WTC11 (cell line): ENCODE data around the gene FHIT. TPM values are rescaled to one million over a fixed set of nuclear protein-coding genes. Genes with fewer than 3 reads are reported as not detected.

ENCODE experiments used
- ATAC-seq: fragments of 200-7000 bp; cut with Tn5 transposase; 2 replicates; pipeline ENCODE4 v1.10.0; 2021; ENCODE audit warnings: mild to moderate bottlenecking, moderate library complexity
- CTCF ChIA-PET: fragments of 300-600 bp; sonication (Branson Sonifier 250); formaldehyde crosslinking; loops from one replicate; lab custom pipeline; 2021; ENCODE audit warnings: antibody characterized with exemption; lab: Charles Lee
- POLR2A ChIA-PET: fragments of 350-600 bp; sonication (Branson Sonifier 250); formaldehyde crosslinking; loops from one replicate; lab custom pipeline; 2021; ENCODE audit warnings: antibody characterized with exemption; lab: Charles Lee
- DNase-seq: peaks from one replicate; pipeline ENCODE4 v3.0.0; 2021; ENCODE audit warnings: low spot score
- H3K27ac Mint-ChIP-seq: 2 replicates; pipeline ENCODE4 v1.8.0; 2021; ENCODE audit warnings: mixed read lengths
- H3K27me3 Mint-ChIP-seq: 2 replicates; pipeline ENCODE4 v1.8.0; 2021; ENCODE audit warnings: low read depth, mild to moderate bottlenecking, moderate library complexity, mixed read lengths
- H3K36me3 Mint-ChIP-seq: 2 replicates; pipeline ENCODE4 v1.8.0; 2021; ENCODE audit warnings: mixed read lengths
- H3K4me1 Mint-ChIP-seq: 2 replicates; pipeline ENCODE4 v1.8.0; 2022; ENCODE audit warnings: mixed read lengths
- H3K4me3 Mint-ChIP-seq: 2 replicates; pipeline ENCODE4 v1.8.0; 2021; ENCODE audit warnings: mild to moderate bottlenecking, moderate library complexity, mixed read lengths
- H3K9me3 Mint-ChIP-seq: 2 replicates; pipeline ENCODE4 v1.8.0; 2021; ENCODE audit warnings: mixed read lengths
- AFF4 ChIP-seq: sonication (generic); formaldehyde crosslinking; IDR thresholded peaks from 2 replicates; pipeline ENCODE4 v1.8.1; 2023; ENCODE audit warnings: mild to moderate bottlenecking, missing genetic modification reagents, borderline replicate concordance
- E2F5 ChIP-seq: sonication (generic); formaldehyde crosslinking; IDR thresholded peaks from 2 replicates; pipeline ENCODE4 v1.8.1; 2022; ENCODE audit warnings: mild to moderate bottlenecking, moderate library complexity, missing genetic modification reagents
- ESRRA ChIP-seq: sonication (generic); formaldehyde crosslinking; IDR thresholded peaks from 2 replicates; pipeline ENCODE4 v1.8.1; 2022; ENCODE audit warnings: mild to moderate bottlenecking, missing genetic modification reagents, borderline replicate concordance
- GRHL2 ChIP-seq: fragments of 250-450 bp; sonication (Bioruptor Pico); IDR thresholded peaks from 2 replicates; pipeline ENCODE4 v1.8.0; 2022; ENCODE audit warnings: mild to moderate bottlenecking, moderate library complexity; ENCODE audit not compliant: insufficient replicate concordance, severe bottlenecking
- JAZF1 ChIP-seq: fragments of 250-450 bp; sonication (Bioruptor Pico); IDR thresholded peaks from 2 replicates; pipeline ENCODE4 v1.9.0; 2021; ENCODE audit warnings: moderate library complexity, mild to moderate bottlenecking, inconsistent platforms
- NFYB ChIP-seq: sonication (generic); formaldehyde crosslinking; conservative IDR thresholded peaks from 2 replicates; pipeline ENCODE4 v1.8.0; 2022; ENCODE audit warnings: low read depth, missing genetic modification reagents
- RELA ChIP-seq: sonication (generic); formaldehyde crosslinking; IDR thresholded peaks from 2 replicates; pipeline ENCODE4 v1.8.1; 2022; ENCODE audit warnings: missing genetic modification reagents, mild to moderate bottlenecking, borderline replicate concordance
- SMAD4 ChIP-seq: sonication (generic); formaldehyde crosslinking; IDR thresholded peaks from 2 replicates; pipeline ENCODE4 v1.8.0; 2022; ENCODE audit warnings: mild to moderate bottlenecking, missing genetic modification reagents
- SOX15 ChIP-seq: fragments of 250-450 bp; sonication (Bioruptor Pico); IDR thresholded peaks from 2 replicates; pipeline ENCODE4 v1.9.0; 2021; ENCODE audit warnings: mild to moderate bottlenecking
- STAT6 ChIP-seq: sonication (generic); formaldehyde crosslinking; conservative IDR thresholded peaks from 2 replicates; pipeline ENCODE4 v1.8.1; 2023; ENCODE audit warnings: mild to moderate bottlenecking, low read depth, missing genetic modification reagents, moderate library complexity
- TP53 ChIP-seq: sonication (generic); formaldehyde crosslinking; IDR thresholded peaks from 2 replicates; pipeline ENCODE4 v1.8.1; 2023; ENCODE audit warnings: mild to moderate bottlenecking, missing genetic modification reagents
- ZNF138 ChIP-seq: sonication (generic); formaldehyde crosslinking; conservative IDR thresholded peaks from 2 replicates; pipeline ENCODE4 v1.8.1; 2022; ENCODE audit warnings: mild to moderate bottlenecking, moderate library complexity, missing genetic modification reagents
- ZNF219 ChIP-seq: sonication (generic); formaldehyde crosslinking; IDR thresholded peaks from 2 replicates; pipeline ENCODE4 v1.8.0; 2023; ENCODE audit warnings: missing genetic modification reagents, mild to moderate bottlenecking, borderline replicate concordance
- total RNA-seq: library from RNA; stranded (reverse); gene quantifications from 3 replicates; pipeline ENCODE4 v1.2.3, GENCODE V29; 2021
- TF ChIP-seq, protein P1 (sequence below): sonication (generic); formaldehyde crosslinking; IDR thresholded peaks from 2 replicates; pipeline ENCODE4 v1.8.1; 2023; ENCODE audit warnings: mild to moderate bottlenecking, missing genetic modification reagents, moderate library complexity
- TF ChIP-seq, protein P2 (sequence below): sonication (generic); formaldehyde crosslinking; IDR thresholded peaks from 2 replicates; pipeline ENCODE4 v1.8.1; 2022; ENCODE audit warnings: low read depth, mild to moderate bottlenecking, moderate library complexity, missing genetic modification reagents, borderline replicate concordance
- TF ChIP-seq, protein P3 (sequence below): fragments of 250-450 bp; sonication (Bioruptor Pico); IDR thresholded peaks from 2 replicates; pipeline ENCODE4 v1.9.0; 2021; ENCODE audit warnings: mild to moderate bottlenecking

The FHIT gene
- total RNA-seq, 1 experiment from 2014 or later: 2.6 TPM

DNA sequence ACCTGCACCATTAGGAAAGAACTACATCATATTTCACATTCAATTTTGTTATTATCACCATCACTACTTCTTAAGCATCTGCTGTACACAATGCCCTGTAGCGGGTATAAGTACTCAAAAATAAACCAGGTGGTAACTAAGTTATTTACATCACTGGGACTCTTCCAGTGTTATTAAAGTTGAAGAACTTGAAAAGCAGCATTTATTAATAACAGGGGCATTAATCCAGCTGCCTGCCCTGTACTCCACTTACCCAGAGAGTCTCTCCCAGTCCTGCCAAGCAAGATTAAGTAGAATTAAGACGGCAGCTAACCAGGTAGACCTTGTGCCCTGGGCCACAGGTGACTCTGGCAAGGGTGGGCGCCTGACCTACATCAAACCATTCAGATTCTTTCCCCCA is 65.2 kb downstream of the FHIT start (continued):
- TF ChIP-seq AFF4 (CRISPR knock-in tag): no peak
- TF ChIP-seq, protein P1, sequence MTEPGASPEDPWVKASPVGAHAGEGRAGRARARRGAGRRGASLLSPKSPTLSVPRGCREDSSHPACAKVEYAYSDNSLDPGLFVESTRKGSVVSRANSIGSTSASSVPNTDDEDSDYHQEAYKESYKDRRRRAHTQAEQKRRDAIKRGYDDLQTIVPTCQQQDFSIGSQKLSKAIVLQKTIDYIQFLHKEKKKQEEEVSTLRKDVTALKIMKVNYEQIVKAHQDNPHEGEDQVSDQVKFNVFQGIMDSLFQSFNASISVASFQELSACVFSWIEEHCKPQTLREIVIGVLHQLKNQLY (CRISPR knock-in tag): no peak

- no peak overlapping the region for H3K4me3 Mint-ChIP-seq
- peaks cover 4% of the 10 kb centered on the region for H3K4me1 Mint-ChIP-seq
- TF ChIP-seq JAZF1 (CRISPR knock-in tag): no peak
- no peak for TF ChIP-seq ZNF219 (CRISPR knock-in tag)
- TF ChIP-seq STAT6 (CRISPR knock-in tag): no peak
- no peak for TF ChIP-seq TP53 (CRISPR knock-in tag)
- TF ChIP-seq RELA (CRISPR knock-in tag): no peak
- no peak for TF ChIP-seq SOX15 (CRISPR knock-in tag)
- TF ChIP-seq, protein P2, sequence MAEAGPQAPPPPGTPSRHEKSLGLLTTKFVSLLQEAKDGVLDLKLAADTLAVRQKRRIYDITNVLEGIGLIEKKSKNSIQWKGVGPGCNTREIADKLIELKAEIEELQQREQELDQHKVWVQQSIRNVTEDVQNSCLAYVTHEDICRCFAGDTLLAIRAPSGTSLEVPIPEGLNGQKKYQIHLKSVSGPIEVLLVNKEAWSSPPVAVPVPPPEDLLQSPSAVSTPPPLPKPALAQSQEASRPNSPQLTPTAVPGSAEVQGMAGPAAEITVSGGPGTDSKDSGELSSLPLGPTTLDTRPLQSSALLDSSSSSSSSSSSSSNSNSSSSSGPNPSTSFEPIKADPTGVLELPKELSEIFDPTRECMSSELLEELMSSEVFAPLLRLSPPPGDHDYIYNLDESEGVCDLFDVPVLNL (CRISPR knock-in tag): no peak
- no peak for TF ChIP-seq SMAD4 (CRISPR knock-in tag)
- TF ChIP-seq, protein P3, sequence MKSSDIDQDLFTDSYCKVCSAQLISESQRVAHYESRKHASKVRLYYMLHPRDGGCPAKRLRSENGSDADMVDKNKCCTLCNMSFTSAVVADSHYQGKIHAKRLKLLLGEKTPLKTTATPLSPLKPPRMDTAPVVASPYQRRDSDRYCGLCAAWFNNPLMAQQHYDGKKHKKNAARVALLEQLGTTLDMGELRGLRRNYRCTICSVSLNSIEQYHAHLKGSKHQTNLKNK (CRISPR knock-in tag): no peak
- no peak for TF ChIP-seq GRHL2 (CRISPR knock-in tag)
- no peak for TF ChIP-seq E2F5 (CRISPR knock-in tag)
- no peak for TF ChIP-seq ESRRA (CRISPR knock-in tag)
- TF ChIP-seq ZNF138 (CRISPR knock-in tag): no peak
- TF ChIP-seq NFYB (CRISPR knock-in tag): no peak
- H3K36me3 Mint-ChIP-seq: no peaks in the 10 kb centered on the region
- H3K9me3 Mint-ChIP-seq: no peaks in the 10 kb centered on the region
- DNase-seq (no peak), ATAC-seq (no peak)
- no peaks in the 10 kb centered on the region for H3K27me3 Mint-ChIP-seq
- ChIA-PET CTCF (no interaction called here), POLR2A (no interaction called here)
- no peak overlapping the region for H3K27ac Mint-ChIP-seq
These were observed 66.3 kb downstream of the FHIT start for GRCh38 chr3:61184956-61185355.
